ENCODE measurements around the gene NT5DC2.
"Not testable (repeated sequence)": the region's sequence is repeated elsewhere in the genome, so short reads cannot be mapped to it uniquely, and the experiment has no call there.

Gene NT5DC2

GRCh38 chr3:52536369-52537164 is 2.9 kb upstream of the NT5DC2 start, which contains the start of gene UQCC5:
TSS of gene UQCC5 (plus strand) at chr3:52536605. CDS start at chr3:52536756, 151 bp downstream.
- peak; percentile 98 for DNase-seq

GRCh38 chr3:52536112-52536368 is 2.4 kb upstream of the NT5DC2 start:
- DNase-seq, result no peak

- no peak for DNase-seq
Observed at GRCh38 chr3:52535411-52536111, 1.9 kb upstream of the NT5DC2 start.

- no peak for DNase-seq
Observed at GRCh38 chr3:52534281-52535183, 875 bp upstream of the NT5DC2 start.

- DNase-seq, result no peak
Observed at GRCh38 chr3:52532838-52533622, 627 bp downstream of the NT5DC2 start.

- no peak for DNase-seq
Observed at GRCh38 chr3:52532517-52532837, 1.2 kb downstream of the NT5DC2 start.

GRCh38 chr3:52531860-52532516 is 1.7 kb downstream of the NT5DC2 start:
- no peak for DNase-seq

- DNase-seq, result no peak
Observed at GRCh38 chr3:52530918-52531826, 2.5 kb downstream of the NT5DC2 start.

- no peak for DNase-seq
Observed at GRCh38 chr3:52529376-52530333, 4.0 kb downstream of the NT5DC2 start.

GRCh38 chr3:52528586-52529375 is 4.9 kb downstream of the NT5DC2 start:
- DNase-seq, result no peak

- no peak for DNase-seq
Observed at GRCh38 chr3:52527732-52528585, 5.7 kb downstream of the NT5DC2 start.

GRCh38 chr3:52527039-52527731 is 6.5 kb downstream of the NT5DC2 start:
- no peak for DNase-seq

GRCh38 chr3:52526671-52527038 is 7.0 kb downstream of the NT5DC2 start:
- DNase-seq, result not testable (repeated sequence)

- DNase-seq, result no peak
Observed at GRCh38 chr3:52525680-52526561, 7.7 kb downstream of the NT5DC2 start.

GRCh38 chr3:52524752-52525679 is 8.6 kb downstream of the NT5DC2 start:
- no peak for DNase-seq

Measured in KG1 (cell line).